Right lobe of liver (tissue), 4 donors: Measurements from ENCODE around the gene GGT6.

Experiments used
- POLR2A ChIP-seq: fragments of 450-650 bp; IDR thresholded peaks from one replicate; pipeline ENCODE4 v1.6.1; 2017; ENCODE audit warnings: antibody characterized with exemption, mild to moderate bottlenecking
- TF ChIP-seq, protein P1 (sequence below), 4 donors: fragments of 200-600 bp in 3 of 4; fragments of 450-650 bp in 1 of 4; IDR thresholded peaks; one replicate each; pipeline versions ENCODE4 v1.5.1 to v1.8.0; 2016 to 2022; ENCODE audit warnings: antibody characterized with exemption in 4 of 4, mild to moderate bottlenecking in 2 of 4
- donor health status: DM: no; HTN: no; CAD: no.
- donor health status: DM: no; HTN: no; CAD: no.
- donor health status: DM: no; HTN: yes; CAD: no.

DNA sequence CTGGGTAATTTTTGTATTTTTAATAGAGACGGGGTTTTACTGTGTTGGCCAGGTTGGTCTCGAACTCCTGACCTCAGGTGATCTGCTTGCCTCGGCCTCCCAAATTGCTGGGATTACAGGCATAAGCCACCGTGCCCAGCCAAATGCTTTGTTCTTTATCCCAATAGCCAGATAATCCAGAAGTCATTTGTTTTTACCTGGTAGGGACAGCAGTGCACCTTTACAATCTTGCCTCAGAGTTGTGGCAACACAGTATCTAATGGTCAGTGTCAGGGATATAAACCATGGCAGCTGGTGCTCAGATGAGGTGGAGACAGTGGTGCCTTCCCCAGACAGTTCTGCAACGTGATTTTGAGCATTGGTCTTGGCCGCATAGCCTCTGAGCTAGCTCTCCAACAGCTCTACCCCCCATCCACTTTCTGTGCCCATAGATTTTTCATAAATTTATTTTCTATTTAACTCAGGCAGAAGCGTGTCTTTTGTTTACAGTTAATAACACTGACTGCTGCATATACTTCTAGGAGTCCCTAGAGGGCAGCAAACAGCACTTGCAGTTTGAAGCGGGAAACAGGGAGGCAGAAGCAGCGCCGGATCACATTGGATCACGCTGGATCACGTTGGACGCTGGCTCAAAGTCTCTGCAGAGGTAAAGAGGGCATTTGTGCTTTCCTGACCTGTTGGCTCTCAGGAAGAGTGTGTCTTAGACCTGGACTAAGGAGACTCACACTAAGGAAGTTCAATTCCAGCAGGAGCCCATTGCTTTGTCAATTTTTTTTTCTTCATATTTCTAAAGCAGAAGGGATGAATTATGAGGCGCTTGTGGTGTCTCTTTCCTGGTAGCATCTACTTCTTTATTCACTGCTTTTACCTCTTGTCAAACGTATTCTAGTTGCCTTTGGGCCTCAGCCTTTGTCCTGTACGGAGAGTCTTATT, 5.1 kb upstream of the GGT6 start:
- TF ChIP-seq, protein P1, sequence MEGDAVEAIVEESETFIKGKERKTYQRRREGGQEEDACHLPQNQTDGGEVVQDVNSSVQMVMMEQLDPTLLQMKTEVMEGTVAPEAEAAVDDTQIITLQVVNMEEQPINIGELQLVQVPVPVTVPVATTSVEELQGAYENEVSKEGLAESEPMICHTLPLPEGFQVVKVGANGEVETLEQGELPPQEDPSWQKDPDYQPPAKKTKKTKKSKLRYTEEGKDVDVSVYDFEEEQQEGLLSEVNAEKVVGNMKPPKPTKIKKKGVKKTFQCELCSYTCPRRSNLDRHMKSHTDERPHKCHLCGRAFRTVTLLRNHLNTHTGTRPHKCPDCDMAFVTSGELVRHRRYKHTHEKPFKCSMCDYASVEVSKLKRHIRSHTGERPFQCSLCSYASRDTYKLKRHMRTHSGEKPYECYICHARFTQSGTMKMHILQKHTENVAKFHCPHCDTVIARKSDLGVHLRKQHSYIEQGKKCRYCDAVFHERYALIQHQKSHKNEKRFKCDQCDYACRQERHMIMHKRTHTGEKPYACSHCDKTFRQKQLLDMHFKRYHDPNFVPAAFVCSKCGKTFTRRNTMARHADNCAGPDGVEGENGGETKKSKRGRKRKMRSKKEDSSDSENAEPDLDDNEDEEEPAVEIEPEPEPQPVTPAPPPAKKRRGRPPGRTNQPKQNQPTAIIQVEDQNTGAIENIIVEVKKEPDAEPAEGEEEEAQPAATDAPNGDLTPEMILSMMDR (IDR thresholded peaks at IDR 0.05): peak; percentile 75 to 87 (median 80)
- TF ChIP-seq POLR2A: no peak
